ENCODE data around the gene TAL2.
A peak's percentile ranks its signal among the peaks of the same experiment; 100 is the strongest.

The TAL2 gene

GRCh38 chr9:105667867-105668266 is 5.6 kb downstream of the TAL2 start:
- H3K4me3 ChIP-seq (ENCODE audit: low read depth, low read length), result no peak overlapping the region
- no peak for TF ChIP-seq MYC (IDR thresholded peaks at IDR 0.05; ENCODE audit: low read depth, low read length)
- TF ChIP-seq MAX (IDR thresholded peaks at IDR 0.05; ENCODE audit: low read depth, low read length), result no peak
- no peak for TF ChIP-seq POLR2A (IDR thresholded peaks at IDR 0.05; ENCODE audit: extremely low read depth, insufficient read length)
- TF ChIP-seq CTCF (IDR thresholded peaks at IDR 0.05; ENCODE audit: low read depth, low read length), result no peak
- no peak for DNase-seq (ENCODE audit: low read depth)

- TF ChIP-seq CTCF (IDR thresholded peaks at IDR 0.05; ENCODE audit: low read depth, low read length) (no peak), MAX (IDR thresholded peaks at IDR 0.05; ENCODE audit: low read depth, low read length) (no peak), MYC (IDR thresholded peaks at IDR 0.05; ENCODE audit: low read depth, low read length) (no peak), POLR2A (IDR thresholded peaks at IDR 0.05; ENCODE audit: extremely low read depth, insufficient read length) (no peak)
- H3K4me3 ChIP-seq (ENCODE audit: low read depth, low read length), result no peak overlapping the region
- no peak for DNase-seq (ENCODE audit: low read depth)
Observed at GRCh38 chr9:105670315-105670714, 8.1 kb downstream of the TAL2 start.

- TF ChIP-seq CTCF (IDR thresholded peaks at IDR 0.05; ENCODE audit: low read depth, low read length), result no peak
- no peak for TF ChIP-seq POLR2A (IDR thresholded peaks at IDR 0.05; ENCODE audit: extremely low read depth, insufficient read length)
- TF ChIP-seq MAX (IDR thresholded peaks at IDR 0.05; ENCODE audit: low read depth, low read length), result no peak
- TF ChIP-seq MYC (IDR thresholded peaks at IDR 0.05; ENCODE audit: low read depth, low read length), result no peak
- DNase-seq (ENCODE audit: low read depth), result no peak
- H3K4me3 ChIP-seq (ENCODE audit: low read depth, low read length), result no peak overlapping the region
Observed at GRCh38 chr9:105670775-105671174, 8.5 kb downstream of the TAL2 start.

- no peak overlapping the region for H3K4me3 ChIP-seq (ENCODE audit: low read depth, low read length)
- TF ChIP-seq MYC (IDR thresholded peaks at IDR 0.05; ENCODE audit: low read depth, low read length) (no peak), CTCF (IDR thresholded peaks at IDR 0.05; ENCODE audit: low read depth, low read length) (no peak), MAX (IDR thresholded peaks at IDR 0.05; ENCODE audit: low read depth, low read length) (no peak), POLR2A (IDR thresholded peaks at IDR 0.05; ENCODE audit: extremely low read depth, insufficient read length) (no peak)
- DNase-seq (ENCODE audit: low read depth), result peak; percentile 82
Observed at GRCh38 chr9:105672711-105673234, 10.5 kb downstream of the TAL2 start.

- TF ChIP-seq POLR2A (IDR thresholded peaks at IDR 0.05; ENCODE audit: extremely low read depth, insufficient read length), result no peak
- no peak for TF ChIP-seq MYC (IDR thresholded peaks at IDR 0.05; ENCODE audit: low read depth, low read length)
- TF ChIP-seq CTCF (IDR thresholded peaks at IDR 0.05; ENCODE audit: low read depth, low read length), result no peak
- TF ChIP-seq MAX (IDR thresholded peaks at IDR 0.05; ENCODE audit: low read depth, low read length), result no peak
- no peak overlapping the region for H3K4me3 ChIP-seq (ENCODE audit: low read depth, low read length)
- peak; percentile 44 for DNase-seq (ENCODE audit: low read depth)
Observed at GRCh38 chr9:105673850-105674387, 11.7 kb downstream of the TAL2 start.
